ENCODE results near the gene TMEM120B. TPM values are rescaled to one million over a fixed set of nuclear protein-coding genes. Genes with fewer than 3 reads are reported as not detected.
"Not testable (repeated sequence)": the region's sequence is repeated elsewhere in the genome, so short reads cannot be mapped to it uniquely, and the experiment has no call there.

TMEM120B gene
- total and polyA plus RNA-seq, 2 of the 13 experiments (the other 11 are each of a cell fraction or from before 2014, with no cell fraction given) = 7.1 to 12.9 TPM

GRCh38 chr12:121688966-121689365 is 23.6 kb upstream of the TMEM120B start:
- Histone ChIP-seq H3K27me3 (ENCODE audit: control insufficient read depth in 1 of 2, insufficient read depth in 2 of 2, low read length in 2 of 2) (peaks cover 0 to 4% of the 10 kb centered on the region in 2 experiments; a peak in 1 of 5 replicates), H3K4me1 (ENCODE audit: insufficient read depth, low read length) (peaks cover 47% of the 10 kb centered on the region), H2AFZ (ENCODE audit: low read length) (no peak overlapping the region), H4K20me1 (ENCODE audit: insufficient read depth, low read length) (no peaks in the 10 kb centered on the region), H3K36me3 (replicated peaks in 1 of 2; ENCODE audit: control insufficient read depth in 1 of 2, insufficient read depth in 2 of 2, low read length in 2 of 2) (no peaks in the 10 kb centered on the region), H3K79me2 (ENCODE audit: insufficient read depth, low read length) (no peaks in the 10 kb centered on the region), H3K9ac (ENCODE audit: insufficient read depth, low read depth, low read length) (no peak overlapping the region), H3K27ac (ENCODE audit: extremely low read length, insufficient read depth, low read length) (no peak overlapping the region), H3K4me2 (ENCODE audit: low read depth, low read length) (no peak overlapping the region), H3K9me3 (ENCODE audit: low read length) (no peaks in the 10 kb centered on the region), H3K4me3 (replicated peaks in 1 of 3; ENCODE audit: insufficient read depth in 1 of 3, low read depth in 2 of 3, low read length in 3 of 3) (no peak overlapping the region)
- ChIA-PET CTCF (ENCODE audit: low intra/inter-chr PET ratio, low total read pairs) (no interaction called here), POLR2A (no interaction called here)
- BruUV-seq (replicated peaks) = no TSS peak
- intact Hi-C loops (cut with micrococcal nuclease; ENCODE audit: unreplicated experiment) = no loop called here
- no peak for FAIRE-seq
- WGBS (ENCODE audit: low lambda C conversion rate) = 72% methylated on average over 3 of the region's 3 CpGs
- peak; percentile 23 for DNase-seq (ENCODE audit: low spot score)
- no peak for TF ChIP-seq MEIS2 (CRISPR knock-in tag; IDR thresholded peaks at IDR 0.05)
- no peak for TF ChIP-seq SOX13 (IDR thresholded peaks at IDR 0.05)
- peak in 1 of 2 experiments; percentile 65; a peak in 1 of 4 replicates for TF ChIP-seq SOX13 (CRISPR knock-in tag; conservative IDR thresholded peaks at IDR 0.05 in 1 of 2, IDR thresholded peaks at IDR 0.05 in 1 of 2)
- TF ChIP-seq SOX5 (CRISPR knock-in tag; IDR thresholded peaks at IDR 0.05; ENCODE audit: borderline replicate concordance) = 0 out of 2 replicates have a peak, but pooled peaks have one; percentile 30
- no peak for TF ChIP-seq MBD4 (IDR thresholded peaks at IDR 0.05; ENCODE audit: borderline replicate concordance, low read length)
- no peak for ATAC-seq
- in situ Hi-C loops (cut with HindIII; ENCODE audit: extremely low pct_ligation_motif_present, low pct_unique_long_range_greater_than_20kb) = no loop called here

GRCh38 chr12:121689430-121689829 is 23.1 kb upstream of the TMEM120B start:
- H3K79me2 ChIP-seq (ENCODE audit: insufficient read depth, low read length) = no peaks in the 10 kb centered on the region
- H2AFZ ChIP-seq (ENCODE audit: low read length) = no peak overlapping the region
- DNase-seq (ENCODE audit: low spot score) (no peak), ATAC-seq (no peak), FAIRE-seq (no peak)
- H3K4me3 ChIP-seq (replicated peaks in 1 of 3; ENCODE audit: insufficient read depth in 1 of 3, low read depth in 2 of 3, low read length in 3 of 3) = no peak overlapping the region
- H3K9me3 ChIP-seq (ENCODE audit: low read length) = no peaks in the 10 kb centered on the region
- TF ChIP-seq ZNF549 (CRISPR knock-in tag; IDR thresholded peaks at IDR 0.05) (no peak), ZNF121 (CRISPR knock-in tag; IDR thresholded peaks at IDR 0.05) (peak; percentile 58; the same call in 1 of the 2 replicates), CREB1 (IDR thresholded peaks at IDR 0.05) (0 out of 2 replicates have a peak, but pooled peaks have one; percentile 2), CREB1 (CRISPR knock-in tag; IDR thresholded peaks at IDR 0.05) (no peak)
- TF ChIP-seq, protein P1, sequence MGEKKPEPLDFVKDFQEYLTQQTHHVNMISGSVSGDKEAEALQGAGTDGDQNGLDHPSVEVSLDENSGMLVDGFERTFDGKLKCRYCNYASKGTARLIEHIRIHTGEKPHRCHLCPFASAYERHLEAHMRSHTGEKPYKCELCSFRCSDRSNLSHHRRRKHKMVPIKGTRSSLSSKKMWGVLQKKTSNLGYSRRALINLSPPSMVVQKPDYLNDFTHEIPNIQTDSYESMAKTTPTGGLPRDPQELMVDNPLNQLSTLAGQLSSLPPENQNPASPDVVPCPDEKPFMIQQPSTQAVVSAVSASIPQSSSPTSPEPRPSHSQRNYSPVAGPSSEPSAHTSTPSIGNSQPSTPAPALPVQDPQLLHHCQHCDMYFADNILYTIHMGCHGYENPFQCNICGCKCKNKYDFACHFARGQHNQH (CRISPR knock-in tag; IDR thresholded peaks at IDR 0.05) = no peak
- H3K27me3 ChIP-seq (ENCODE audit: control insufficient read depth in 1 of 2, insufficient read depth in 2 of 2, low read length in 2 of 2) = peaks cover 0 to 4% of the 10 kb centered on the region in 2 experiments; a peak in 1 of 5 replicates
- H3K4me2 ChIP-seq (ENCODE audit: low read depth, low read length) = peak overlapping the region; percentile 7; the same call in 1 of the 2 replicates
- BruUV-seq (replicated peaks) = no TSS peak
- intact Hi-C loops (cut with micrococcal nuclease; ENCODE audit: unreplicated experiment) (no loop called here), in situ Hi-C loops (cut with HindIII; ENCODE audit: extremely low pct_ligation_motif_present, low pct_unique_long_range_greater_than_20kb) (no loop called here)
- CTCF ChIA-PET (ENCODE audit: low intra/inter-chr PET ratio, low total read pairs) = no interaction called here
- H3K9ac ChIP-seq (ENCODE audit: insufficient read depth, low read depth, low read length) = no peak overlapping the region
- POLR2A ChIA-PET = no interaction called here
- H3K36me3 ChIP-seq (replicated peaks in 1 of 2; ENCODE audit: control insufficient read depth in 1 of 2, insufficient read depth in 2 of 2, low read length in 2 of 2) = no peaks in the 10 kb centered on the region
- no peaks in the 10 kb centered on the region for H4K20me1 ChIP-seq (ENCODE audit: insufficient read depth, low read length)
- no peak overlapping the region for H3K27ac ChIP-seq (ENCODE audit: extremely low read length, insufficient read depth, low read length)
- H3K4me1 ChIP-seq (ENCODE audit: insufficient read depth, low read length) = peaks cover 44% of the 10 kb centered on the region
- 55% methylated on average over 2 of the region's 2 CpGs for WGBS (ENCODE audit: low lambda C conversion rate)

GRCh38 chr12:121692744-121693143 is 19.8 kb upstream of the TMEM120B start:
- ATAC-seq; H3K9ac ChIP-seq (ENCODE audit: insufficient read depth, low read depth, low read length); H3K79me2 ChIP-seq (ENCODE audit: insufficient read depth, low read length); CTCF ChIA-PET (ENCODE audit: low intra/inter-chr PET ratio, low total read pairs); H2AFZ ChIP-seq (ENCODE audit: low read length); H3K27me3 ChIP-seq (ENCODE audit: control insufficient read depth in 1 of 2, insufficient read depth in 2 of 2, low read length in 2 of 2); H3K27ac ChIP-seq (ENCODE audit: extremely low read length, insufficient read depth, low read length); H3K4me3 ChIP-seq (replicated peaks in 1 of 3; ENCODE audit: insufficient read depth in 1 of 3, low read depth in 2 of 3, low read length in 3 of 3); H4K20me1 ChIP-seq (ENCODE audit: insufficient read depth, low read length); BruUV-seq (replicated peaks); H3K36me3 ChIP-seq (replicated peaks in 1 of 2; ENCODE audit: control insufficient read depth in 1 of 2, insufficient read depth in 2 of 2, low read length in 2 of 2); intact Hi-C loops (cut with micrococcal nuclease; ENCODE audit: unreplicated experiment); FAIRE-seq; H3K9me3 ChIP-seq (ENCODE audit: low read length); H3K4me2 ChIP-seq (ENCODE audit: low read depth, low read length); DNase-seq (ENCODE audit: low spot score): not testable (repeated sequence)
- H3K4me1 ChIP-seq (ENCODE audit: insufficient read depth, low read length) = peaks cover 36% of the 10 kb centered on the region
- POLR2A ChIA-PET = interaction anchor here (0.7 kb wide), 1 partner anchor 77 kb away, joined by 3 read pairs; no protein-coding TSS in a partner anchor
- in situ Hi-C loops (cut with HindIII; ENCODE audit: extremely low pct_ligation_motif_present, low pct_unique_long_range_greater_than_20kb) = loop anchor here (5.0 kb wide), 1 partner anchor 80 kb away; no protein-coding TSS in a partner anchor
- WGBS (ENCODE audit: low lambda C conversion rate) = 66% methylated on average over 3 of the region's 3 CpGs
